Stimulated activated CD8-positive, alpha-beta memory T cell treated with anti-CD3 and anti-CD28 coated beads, Interleukin-15, amount 100 ng/mL, for 1 hour (primary cell): ENCODE measurements around the gene ATP8A2.
"Not testable (repeated sequence)": the region's sequence is repeated elsewhere in the genome, so short reads cannot be mapped to it uniquely, and the experiment has no call there.

Experiments
- DNase-seq: peaks from one replicate; pipeline ENCODE4 v3.0.0-alpha.2; 2020; ENCODE audit warnings: low read depth

The ATP8A2 gene

DNA sequence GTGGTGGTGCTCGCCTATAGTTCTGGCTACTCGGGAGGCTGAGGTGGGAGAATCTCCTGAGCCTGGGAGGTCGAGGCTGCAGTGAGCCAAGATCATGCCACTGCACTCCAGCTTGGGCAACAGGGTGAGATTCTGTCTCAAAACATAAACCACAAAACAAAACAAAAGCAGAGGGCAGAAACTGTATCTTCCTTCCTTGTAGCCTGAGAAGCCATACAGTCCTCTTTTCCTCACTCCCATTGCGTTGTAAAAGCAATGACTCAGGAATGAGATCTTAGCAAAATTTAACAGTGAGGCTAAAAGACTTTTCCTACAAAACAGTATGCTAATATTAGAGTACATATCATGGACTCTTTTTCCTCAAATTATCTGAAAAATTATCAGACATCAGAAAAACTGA is 549.2 kb downstream of the ATP8A2 start:
- no peak for DNase-seq

DNA sequence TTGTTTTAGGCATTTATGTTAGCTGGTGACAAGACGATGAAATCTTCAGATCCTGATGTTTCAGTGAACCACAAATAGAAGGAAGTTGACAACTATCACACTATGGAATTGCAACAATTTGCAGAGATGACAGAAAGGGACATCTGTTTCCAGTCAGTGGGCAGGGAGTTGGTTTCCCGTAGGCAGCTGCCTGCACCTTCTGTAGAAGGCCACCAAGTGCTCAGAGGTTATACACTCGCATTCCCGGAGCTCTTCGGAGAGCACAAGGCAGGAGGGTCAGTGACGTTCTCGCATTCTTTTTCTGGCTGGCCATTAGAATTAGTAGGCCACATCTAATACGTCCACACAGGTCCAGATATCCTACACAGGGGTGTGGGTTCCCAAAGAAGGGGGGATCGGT is 550.6 kb downstream of the ATP8A2 start:
- no peak for DNase-seq

DNA sequence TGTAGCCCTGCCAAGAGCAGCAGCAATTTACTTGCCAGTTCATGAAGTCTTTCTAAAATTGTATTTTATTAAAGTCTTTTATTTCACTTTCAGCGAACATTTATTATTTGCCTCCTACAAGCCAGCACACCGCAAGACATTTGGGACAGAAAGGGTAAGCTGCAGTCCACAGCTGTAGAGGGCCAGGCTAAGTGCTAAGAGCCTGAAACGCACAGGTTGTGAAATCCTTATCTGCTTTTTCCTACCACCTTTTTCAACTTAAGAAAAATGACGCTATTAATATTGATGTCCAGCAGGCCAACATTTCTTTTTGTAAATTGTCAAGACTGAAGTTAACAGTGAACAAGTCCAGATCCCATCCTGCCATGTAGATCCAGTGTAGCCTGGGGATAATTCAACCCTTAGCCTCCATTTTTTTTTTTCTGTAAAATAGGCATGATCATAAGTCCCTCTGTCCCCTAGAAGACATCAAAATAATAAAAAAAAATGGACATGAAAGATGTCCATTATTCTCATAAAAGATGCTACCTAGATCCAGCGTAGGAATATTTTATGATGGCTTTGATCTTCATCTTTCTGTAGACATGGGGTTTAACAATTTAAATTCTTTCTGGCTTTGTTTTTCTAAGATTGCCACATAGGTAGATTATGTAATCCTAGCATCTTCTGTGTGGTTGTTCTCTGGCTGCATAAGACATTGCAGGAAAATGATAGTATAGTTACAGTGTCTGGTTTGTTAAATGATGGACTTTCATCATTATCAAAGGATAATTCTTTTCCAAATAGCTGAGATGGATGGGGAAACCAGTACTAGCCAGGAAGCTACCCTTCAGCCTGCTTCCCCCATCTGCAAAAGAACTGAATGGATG is 551.7 kb downstream of the ATP8A2 start:
- no peak for DNase-seq

DNA sequence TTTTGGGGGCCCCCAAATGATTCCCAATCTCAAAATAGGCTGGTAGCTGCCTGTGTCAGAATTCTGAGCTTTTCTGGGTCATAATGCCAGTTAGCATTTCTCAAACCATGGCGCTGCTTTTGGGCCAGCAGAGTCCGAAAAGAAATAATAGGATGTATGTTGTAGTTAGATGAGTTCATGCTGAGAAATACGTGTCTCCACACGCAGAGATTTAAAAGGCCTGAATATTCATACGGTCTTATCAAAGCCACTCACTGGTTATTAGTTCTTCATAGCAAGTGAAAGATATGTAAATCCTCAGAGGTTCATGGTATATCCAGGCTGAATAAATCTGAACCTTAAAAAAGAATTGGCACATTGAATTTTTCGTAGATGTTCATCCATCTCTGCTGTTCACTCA is 555.6 kb downstream of the ATP8A2 start:
- DNase-seq: no peak

DNA sequence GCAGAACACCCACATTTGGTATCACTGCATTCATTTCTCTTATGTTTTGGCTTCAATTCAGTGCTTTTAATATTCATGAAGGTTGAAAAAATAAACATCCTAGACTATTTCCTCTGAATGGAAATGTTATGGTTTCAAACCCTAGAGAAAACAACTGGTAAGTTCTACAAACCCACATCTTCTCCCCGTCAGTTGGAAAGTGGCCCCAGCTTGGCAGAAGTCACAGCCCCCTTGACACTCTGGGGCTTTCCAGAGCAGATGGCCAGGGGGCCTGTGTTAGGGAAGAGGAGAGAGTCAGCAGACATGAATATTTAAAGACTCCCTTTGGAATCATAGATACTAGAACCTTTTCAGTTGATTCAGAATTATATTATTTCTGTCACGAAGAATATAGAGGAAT is 556.2 kb downstream of the ATP8A2 start:
- DNase-seq: no peak

DNA sequence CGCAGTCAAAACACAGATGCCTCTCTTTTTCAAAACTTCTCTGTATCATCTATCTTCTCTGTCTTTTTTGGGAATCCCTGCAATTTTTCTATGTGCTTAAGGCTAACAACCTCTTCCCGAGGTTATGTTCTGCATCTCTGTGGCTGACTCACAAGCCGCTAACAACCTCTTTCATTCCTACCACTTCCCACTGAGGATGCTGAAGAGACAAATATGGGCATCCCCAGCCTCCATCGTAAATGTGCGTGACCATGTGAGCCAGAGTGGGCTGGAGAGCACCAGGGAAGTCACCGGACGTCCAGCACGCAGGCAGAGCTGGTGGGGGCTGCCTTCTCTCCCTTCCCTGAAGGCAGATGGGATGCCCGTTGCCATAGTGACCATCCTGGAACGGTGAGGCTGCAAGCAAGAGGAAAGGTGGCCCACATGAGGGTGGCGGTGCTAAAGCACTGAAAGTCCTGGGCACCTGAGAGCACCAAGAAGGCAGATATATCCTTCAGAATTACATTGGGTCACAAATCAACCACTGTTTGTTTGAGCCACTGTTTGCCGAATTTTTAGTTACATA is 557.2 kb downstream of the ATP8A2 start:
- no peak for DNase-seq

DNA sequence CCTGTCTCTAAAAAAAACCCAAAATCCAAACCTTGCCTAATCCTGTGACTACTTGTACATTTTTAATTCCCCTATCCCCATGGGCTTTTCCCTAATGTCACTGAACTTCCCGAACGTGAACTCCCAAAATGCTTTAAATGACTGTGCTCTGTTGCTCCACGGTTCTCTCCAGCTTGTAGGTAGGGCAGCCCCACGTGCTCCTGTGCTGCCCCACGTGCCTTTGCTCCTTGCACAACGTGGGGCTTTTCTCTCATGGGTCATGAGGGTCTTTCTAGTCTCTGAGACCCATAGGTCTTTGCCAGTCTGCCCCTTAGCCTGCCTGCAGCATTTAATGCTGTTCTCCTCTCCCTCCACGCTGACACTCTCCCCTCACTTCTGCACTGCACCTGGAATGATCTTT is 558.0 kb downstream of the ATP8A2 start:
- no peak for DNase-seq

DNA sequence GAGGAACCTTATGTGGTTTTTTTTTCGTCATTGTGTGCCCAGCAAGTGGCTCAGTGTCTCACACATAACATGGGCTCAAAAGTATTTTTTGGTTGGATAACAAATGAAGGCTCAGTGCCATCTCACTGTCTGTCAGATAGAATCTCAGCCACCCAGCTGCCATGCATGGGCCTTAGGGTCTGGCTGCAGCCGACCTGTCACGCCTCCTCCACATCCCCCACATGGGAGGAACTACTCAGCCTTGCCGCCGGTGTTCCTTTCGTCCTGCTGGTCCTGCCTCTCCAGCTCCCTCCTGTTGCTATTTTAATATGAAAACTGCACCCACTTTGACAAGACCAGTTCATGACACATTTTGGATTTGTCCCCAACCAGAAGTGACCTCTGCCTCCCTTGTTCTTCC is 558.9 kb downstream of the ATP8A2 start:
- DNase-seq: no peak

DNA sequence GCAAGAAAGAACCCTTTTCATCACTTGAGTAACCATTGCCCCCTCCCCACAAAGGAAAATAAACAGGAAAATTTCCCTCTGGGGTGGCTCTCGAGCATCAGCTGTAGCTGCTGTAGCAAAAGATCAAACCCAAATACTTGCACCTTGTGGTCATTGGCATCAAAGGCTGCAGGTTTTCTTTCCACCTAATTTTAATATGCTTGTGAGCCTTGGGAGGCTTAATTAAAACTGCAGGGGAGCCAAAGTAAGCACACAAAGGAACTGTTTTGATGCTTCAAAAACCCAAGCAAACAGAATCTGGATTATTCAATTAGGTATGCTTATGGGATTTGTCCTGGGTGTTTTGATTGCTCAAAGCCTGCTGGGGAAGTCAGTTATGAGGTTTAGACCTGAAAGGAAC is 560.6 kb downstream of the ATP8A2 start:
- DNase-seq: no peak

DNA sequence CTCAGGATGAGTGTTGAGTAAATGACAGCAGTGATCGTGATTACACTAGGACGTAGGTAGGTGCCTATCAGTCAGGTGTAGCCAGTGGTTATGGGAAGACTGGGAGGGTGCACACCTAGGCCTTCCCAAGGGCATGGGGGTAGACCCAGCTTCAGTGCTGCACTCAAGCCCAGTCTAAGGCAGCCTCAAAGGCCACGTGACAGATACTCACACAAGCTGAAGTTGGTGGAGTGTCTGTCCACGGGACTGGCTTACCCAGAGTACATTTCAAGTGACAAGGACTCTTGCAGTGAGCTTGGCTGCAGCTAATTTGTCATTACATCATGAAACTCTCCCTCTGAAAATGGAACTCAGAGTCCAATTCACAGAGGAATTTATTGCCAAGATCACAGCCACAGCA is 561.7 kb downstream of the ATP8A2 start:
- no peak for DNase-seq

DNA sequence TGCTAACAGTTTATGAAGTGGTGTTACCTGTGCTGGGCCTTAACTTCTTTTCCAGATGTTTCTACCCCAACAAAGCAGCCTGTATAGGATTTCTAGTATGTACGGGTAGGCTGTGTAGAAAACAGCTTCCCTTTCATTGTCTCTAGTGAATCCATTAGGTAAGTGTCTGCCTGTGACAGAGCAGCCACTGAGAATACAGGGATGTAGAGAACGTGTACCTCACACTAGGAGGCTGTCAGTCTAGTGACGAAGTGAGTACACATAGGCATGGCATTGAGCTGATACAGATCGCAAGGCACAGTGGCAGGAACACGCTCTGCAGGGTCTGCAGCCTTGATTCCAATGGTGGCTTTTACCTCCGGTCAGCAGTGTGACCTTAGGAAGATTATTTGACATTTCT is 562.4 kb downstream of the ATP8A2 start:
- DNase-seq: no peak

DNA sequence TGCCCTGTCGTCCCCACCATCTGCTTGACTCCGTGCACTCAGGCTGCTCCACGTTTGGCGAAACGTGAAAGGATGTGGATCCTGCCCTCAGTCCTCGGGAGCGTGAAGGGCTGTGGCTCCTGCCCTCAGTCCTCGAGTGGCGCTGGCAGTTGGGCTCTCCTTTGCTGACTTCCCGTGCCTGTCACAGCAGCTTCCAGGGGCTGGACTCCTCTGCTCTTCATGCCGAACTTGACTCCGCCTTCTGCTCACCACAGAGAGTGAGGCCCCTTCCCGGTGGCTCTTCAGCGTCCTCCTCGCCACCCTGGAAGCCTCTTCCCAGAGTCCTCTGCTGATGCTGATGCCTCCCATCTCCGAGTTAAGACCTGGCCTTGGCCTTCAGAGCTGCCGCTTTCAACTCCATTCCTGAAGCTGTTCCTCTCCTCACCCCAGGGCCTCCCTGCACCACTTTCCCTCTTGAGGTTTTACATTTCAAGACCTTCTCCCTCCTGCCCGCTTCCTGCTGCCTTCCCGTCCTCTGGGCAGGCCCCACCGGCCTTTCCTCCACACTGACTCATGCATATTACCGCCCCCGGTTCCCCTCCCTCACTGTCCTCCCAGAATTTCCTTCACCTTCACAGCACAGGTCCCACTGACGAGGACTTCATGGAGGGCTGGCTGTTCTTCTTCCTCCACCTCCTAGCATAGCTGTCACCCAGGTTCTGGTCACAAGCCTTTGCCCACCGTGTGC is 568.4 kb downstream of the ATP8A2 start:
- no peak for DNase-seq

DNA sequence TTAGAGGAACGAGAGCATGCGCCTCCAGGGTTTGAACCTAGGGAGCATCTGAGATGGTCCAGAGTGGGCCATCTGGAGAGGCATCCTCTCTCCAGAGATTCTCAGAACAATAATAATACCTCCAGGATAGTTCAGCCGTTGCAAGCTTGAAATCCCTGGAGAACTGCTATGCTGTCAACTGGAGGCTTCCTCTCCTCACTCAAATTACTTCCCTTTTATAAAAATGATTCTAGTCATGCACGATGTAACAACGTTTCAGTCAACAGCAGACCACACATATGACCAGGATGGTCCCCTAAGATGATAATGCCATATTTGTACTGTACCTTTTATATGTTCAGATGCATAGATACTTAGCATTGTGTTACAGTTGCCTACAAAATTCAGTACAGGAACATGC is 571.3 kb downstream of the ATP8A2 start:
- no peak for DNase-seq

DNA sequence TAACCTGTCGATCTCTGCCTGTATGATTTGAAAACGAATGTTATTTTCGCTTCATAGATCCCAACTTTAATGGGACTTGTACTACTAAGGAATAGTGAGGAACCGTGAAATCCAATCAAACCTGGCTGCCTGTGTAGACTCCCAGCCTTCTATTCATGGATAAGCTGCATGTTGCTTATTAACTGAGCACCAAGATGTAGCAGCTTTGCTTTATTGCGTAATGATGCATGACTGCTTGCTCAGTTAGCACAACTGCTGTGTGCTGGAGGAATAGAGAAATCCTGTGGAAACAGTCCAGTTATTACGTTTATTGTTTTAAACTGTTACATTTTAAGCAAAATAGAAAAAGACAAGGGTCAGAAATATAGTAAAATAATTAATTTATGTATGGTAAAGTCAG is 571.9 kb downstream of the ATP8A2 start:
- DNase-seq: no peak

DNA sequence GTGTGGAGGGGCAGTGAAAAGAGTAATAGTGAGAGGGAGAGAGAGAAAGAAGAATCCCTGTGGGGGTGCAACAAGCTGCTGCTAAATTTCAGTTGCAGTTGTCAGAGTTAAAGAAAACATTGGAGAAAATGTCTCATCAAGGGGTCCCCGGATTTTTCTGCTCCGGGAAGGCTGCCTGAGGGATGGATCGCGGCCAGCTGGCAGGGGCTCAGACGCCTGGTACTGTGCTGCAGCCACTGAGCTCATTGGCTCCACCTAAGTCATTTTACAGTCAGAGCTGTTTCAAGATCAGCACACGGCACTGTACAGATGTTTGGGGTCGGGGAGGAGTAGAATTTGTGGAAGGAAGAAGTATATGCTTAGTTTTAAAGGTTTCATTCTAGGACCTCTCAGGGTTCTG is 573.8 kb downstream of the ATP8A2 start:
- DNase-seq: no peak

DNA sequence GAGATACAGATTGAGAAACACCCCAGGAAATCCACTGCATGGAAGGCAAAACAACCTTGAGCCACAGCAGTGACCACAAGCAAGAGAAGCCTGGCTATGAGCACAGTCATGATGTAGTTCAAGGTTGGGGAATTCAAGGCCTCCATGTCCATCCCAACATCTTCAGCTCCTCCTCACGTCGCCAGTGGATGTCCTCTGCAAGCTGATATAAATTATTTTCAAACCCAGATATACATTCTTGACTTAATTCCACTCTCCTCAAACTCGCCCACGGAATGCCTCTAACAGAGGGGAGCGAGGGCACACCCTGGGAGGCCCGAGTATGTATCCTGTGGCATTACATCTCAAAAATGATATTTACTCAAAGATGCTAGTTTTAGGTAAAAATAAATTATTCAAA is 574.5 kb downstream of the ATP8A2 start:
- DNase-seq: no peak

DNA sequence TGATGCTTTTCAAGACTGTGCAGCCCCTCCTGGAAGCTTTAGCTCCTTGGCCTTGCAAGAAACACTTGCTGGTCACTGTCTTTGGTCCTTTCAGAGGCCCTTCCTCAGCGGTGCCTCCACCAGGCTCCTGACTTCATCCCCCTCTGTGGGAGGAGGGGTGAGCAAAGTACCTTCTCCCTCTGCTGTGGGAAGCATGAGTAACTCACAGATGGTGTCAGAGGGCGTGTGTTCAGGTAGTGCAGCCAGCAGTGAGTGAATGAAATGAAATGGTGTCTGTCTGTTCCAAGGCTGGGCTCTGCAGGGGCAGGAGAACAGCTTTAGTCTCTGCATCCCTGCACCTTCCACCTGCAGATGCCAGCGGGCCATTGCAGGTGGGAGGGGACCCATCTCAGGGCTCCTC is 577.1 kb downstream of the ATP8A2 start:
- DNase-seq: no peak

DNA sequence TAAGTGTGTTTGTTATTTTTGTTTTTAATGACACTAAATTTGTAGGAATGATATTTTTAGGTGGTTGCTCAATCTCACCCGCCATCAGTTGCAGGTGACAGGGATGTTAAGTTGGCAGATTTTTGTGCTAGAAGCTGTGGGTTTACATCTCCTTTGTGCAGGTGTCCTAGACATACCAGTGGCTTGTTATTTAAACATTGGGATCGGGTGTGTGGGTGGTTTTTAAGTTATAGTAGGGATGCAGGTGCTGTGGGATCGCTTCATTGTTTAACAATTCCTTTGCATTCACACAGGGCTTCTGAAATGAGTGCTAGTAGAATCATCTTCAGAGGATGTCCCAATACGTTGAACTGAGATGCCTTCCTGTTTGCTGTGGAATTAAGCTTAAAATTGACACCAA is 580.1 kb downstream of the ATP8A2 start:
- no peak for DNase-seq

DNA sequence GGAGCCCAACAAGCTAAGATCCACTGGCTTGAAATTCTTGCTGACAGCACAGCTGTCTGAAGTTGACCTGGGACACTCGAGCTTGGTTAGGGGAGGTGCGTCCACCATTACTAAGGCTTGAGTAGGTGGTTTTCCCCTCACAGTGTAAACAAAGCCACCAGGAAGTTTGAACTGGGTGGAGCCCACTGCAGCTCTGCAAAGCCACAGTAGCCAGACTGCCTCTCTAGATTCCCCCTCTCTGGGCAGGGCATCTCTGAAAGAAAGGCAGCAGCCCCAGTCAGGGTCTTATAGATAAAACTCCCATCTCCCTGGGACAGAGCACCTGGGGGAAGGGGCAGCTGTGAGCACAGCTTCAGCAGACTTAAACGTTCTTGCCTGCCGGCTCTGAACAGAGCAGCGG is 582.3 kb downstream of the ATP8A2 start:
- DNase-seq: not testable (repeated sequence)

DNA sequence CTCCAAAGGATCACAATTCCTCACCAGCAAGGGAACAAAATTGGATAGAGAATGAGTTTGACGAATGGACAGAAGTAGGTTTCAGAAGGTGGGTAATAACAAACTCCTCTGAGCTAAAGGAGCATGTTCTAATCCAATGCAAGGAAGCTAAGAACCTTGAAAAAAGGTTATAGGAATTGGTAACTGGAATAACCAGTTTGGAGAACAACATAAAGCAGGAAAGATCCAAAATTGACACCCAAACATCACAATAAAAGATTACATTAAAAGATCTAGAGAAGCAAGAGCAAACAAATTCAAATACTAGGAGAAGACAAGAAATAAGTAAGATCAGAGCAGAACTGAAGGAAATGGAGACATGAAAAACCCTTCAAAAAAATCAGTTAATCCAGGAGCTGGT is 583.2 kb downstream of the ATP8A2 start:
- not testable (repeated sequence) for DNase-seq

DNA sequence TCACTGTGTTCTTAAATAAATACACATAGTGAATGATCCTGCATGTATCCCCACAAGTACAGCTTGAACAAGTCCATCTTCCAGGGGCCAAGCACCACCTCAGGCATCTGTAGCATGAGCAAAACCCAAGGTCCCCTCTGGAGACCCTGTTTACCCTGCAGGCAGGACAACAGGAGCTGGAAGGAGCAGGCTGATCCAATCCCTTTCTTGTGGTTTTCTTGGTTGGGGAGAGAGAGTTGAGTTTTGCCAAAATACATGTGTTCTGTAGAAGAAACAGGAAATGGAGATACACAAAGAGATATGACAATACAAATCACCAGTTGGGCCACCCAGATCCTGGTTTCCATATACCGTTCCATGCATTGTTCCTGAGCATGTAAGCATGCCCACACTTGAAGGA is 587.2 kb downstream of the ATP8A2 start:
- no peak for DNase-seq

DNA sequence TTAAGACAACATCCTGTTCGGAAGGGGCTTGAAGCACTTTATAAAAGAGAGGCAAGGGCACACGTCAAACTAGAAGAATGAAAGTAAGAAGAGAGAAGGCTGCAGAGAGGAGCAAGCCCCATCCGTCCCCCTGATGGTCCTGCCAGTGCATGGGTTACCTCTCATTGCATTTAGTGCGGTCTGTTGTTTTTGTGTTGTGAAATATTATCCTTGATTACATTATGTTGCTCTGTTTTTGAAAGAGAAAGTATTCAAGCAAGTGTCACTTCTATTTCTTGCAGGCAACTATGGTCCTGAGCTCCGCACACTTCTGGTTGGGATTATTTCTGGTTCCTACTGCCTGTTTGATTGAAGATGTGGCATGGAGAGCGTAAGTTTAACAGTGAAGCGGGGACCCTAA is 589.5 kb downstream of the ATP8A2 start:
- DNase-seq: no peak

DNA sequence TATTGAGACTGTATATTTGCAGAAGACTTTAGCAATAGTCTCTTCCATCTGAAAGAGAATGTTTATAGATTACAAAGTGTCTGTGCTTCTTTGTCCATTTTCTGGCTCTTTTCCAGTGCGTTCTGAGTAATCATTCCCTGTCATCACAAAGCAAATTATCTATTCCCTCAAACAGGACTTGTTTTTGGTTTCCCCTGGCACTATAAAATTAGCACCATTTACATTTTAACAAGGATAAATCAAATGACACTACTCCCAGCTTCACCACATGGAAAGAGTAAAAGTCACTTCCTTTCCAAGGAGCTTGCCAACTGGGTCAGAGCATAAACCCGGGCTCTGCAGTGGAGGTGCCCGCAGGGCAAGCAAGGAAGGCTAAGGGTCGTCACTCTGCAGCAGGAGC is 591.9 kb downstream of the ATP8A2 start:
- DNase-seq: no peak
